Upper lobe of left lung (tissue), 4 donors: ENCODE results near the gene WDR41.

Source experiments
- EP300 ChIP-seq, 4 donors: sonication (generic); formaldehyde crosslinking; IDR thresholded peaks; one replicate each; pipeline ENCODE4 v1.5.1; 2017; ENCODE audit warnings: antibody characterized with exemption in 4 of 4, control low read depth in 2 of 4
- POLR2A ChIP-seq, 4 donors: fragments of 450-650 bp; IDR thresholded peaks; one replicate each; pipeline ENCODE4 v1.5.1; 2016 to 2017; ENCODE audit warnings: antibody characterized with exemption in 4 of 4, mild to moderate bottlenecking in 2 of 4
- TF ChIP-seq, protein P1 (sequence below), 6 experiments: fragments of 450-650 bp in 4 of 6; fragments of 200-600 bp in 2 of 6; sonication (generic) in 2 of 6; IDR thresholded peaks; one replicate each; pipeline ENCODE4 v1.5.1; 2016 to 2019; ENCODE audit warnings: antibody characterized with exemption in 6 of 6

DNA sequence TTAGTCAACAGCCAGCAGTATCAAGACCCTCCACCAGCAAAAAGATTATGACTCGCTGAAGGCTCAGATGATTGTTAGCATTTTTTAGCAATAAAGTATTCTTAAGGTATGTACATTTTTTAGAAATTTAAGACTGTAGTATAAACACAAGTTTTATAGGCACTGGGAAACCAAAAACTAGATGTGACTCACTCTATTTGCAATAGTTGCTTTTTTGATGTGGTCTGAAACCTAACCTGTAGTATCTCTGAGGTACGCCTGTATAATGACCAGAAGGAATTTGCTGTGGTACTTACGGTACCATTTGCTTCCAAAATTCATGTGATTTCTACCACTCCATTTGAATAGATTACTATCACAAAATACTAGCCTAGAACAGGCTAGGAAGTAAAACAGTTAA lies 60.8 kb downstream of the WDR41 start:
- TF ChIP-seq, protein P1, sequence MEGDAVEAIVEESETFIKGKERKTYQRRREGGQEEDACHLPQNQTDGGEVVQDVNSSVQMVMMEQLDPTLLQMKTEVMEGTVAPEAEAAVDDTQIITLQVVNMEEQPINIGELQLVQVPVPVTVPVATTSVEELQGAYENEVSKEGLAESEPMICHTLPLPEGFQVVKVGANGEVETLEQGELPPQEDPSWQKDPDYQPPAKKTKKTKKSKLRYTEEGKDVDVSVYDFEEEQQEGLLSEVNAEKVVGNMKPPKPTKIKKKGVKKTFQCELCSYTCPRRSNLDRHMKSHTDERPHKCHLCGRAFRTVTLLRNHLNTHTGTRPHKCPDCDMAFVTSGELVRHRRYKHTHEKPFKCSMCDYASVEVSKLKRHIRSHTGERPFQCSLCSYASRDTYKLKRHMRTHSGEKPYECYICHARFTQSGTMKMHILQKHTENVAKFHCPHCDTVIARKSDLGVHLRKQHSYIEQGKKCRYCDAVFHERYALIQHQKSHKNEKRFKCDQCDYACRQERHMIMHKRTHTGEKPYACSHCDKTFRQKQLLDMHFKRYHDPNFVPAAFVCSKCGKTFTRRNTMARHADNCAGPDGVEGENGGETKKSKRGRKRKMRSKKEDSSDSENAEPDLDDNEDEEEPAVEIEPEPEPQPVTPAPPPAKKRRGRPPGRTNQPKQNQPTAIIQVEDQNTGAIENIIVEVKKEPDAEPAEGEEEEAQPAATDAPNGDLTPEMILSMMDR (IDR thresholded peaks at IDR 0.05) = no peak
- TF ChIP-seq POLR2A (IDR thresholded peaks at IDR 0.05) (no peak), EP300 (IDR thresholded peaks at IDR 0.05) (no peak)
